ENCODE data around the gene SGCE.

DNA sequence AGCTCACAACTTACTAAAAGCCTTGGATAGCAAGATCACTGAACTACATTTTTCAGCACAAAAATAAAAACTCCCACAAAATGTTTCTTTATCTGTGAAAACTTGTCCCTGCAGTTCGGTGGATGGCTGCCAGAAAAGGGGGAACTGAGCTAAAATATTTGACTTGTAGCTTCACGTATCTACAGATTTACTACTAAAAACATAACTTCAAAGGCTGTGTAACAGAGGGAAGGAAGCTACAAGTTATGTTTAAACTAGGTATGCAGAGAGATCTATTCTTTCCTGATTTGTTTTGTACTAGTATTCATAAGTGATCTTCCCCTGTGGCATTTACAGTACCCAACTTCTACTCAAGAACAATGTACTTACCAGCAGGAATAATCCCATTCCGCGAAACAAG is 25.1 kb downstream of the SGCE start:
- TF ChIP-seq POLR2AphosphoS5 (IDR thresholded peaks at IDR 0.05; ENCODE audit: low read depth, low read length), result no peak
- TF ChIP-seq, protein P1, sequence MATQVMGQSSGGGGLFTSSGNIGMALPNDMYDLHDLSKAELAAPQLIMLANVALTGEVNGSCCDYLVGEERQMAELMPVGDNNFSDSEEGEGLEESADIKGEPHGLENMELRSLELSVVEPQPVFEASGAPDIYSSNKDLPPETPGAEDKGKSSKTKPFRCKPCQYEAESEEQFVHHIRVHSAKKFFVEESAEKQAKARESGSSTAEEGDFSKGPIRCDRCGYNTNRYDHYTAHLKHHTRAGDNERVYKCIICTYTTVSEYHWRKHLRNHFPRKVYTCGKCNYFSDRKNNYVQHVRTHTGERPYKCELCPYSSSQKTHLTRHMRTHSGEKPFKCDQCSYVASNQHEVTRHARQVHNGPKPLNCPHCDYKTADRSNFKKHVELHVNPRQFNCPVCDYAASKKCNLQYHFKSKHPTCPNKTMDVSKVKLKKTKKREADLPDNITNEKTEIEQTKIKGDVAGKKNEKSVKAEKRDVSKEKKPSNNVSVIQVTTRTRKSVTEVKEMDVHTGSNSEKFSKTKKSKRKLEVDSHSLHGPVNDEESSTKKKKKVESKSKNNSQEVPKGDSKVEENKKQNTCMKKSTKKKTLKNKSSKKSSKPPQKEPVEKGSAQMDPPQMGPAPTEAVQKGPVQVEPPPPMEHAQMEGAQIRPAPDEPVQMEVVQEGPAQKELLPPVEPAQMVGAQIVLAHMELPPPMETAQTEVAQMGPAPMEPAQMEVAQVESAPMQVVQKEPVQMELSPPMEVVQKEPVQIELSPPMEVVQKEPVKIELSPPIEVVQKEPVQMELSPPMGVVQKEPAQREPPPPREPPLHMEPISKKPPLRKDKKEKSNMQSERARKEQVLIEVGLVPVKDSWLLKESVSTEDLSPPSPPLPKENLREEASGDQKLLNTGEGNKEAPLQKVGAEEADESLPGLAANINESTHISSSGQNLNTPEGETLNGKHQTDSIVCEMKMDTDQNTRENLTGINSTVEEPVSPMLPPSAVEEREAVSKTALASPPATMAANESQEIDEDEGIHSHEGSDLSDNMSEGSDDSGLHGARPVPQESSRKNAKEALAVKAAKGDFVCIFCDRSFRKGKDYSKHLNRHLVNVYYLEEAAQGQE (IDR thresholded peaks at IDR 0.05; ENCODE audit: insufficient read depth in 1 of 2, low read depth in 2 of 2, low read length in 2 of 2), result no peak
- no peak for TF ChIP-seq SIN3A (IDR thresholded peaks at IDR 0.05; ENCODE audit: borderline replicate concordance, insufficient read depth, low read length)
